Measurements from ENCODE around the gene ARAP2. TPM values are rescaled to one million over a fixed set of nuclear protein-coding genes. Genes with fewer than 3 reads are reported as not detected.

The ARAP2 gene, protein sequence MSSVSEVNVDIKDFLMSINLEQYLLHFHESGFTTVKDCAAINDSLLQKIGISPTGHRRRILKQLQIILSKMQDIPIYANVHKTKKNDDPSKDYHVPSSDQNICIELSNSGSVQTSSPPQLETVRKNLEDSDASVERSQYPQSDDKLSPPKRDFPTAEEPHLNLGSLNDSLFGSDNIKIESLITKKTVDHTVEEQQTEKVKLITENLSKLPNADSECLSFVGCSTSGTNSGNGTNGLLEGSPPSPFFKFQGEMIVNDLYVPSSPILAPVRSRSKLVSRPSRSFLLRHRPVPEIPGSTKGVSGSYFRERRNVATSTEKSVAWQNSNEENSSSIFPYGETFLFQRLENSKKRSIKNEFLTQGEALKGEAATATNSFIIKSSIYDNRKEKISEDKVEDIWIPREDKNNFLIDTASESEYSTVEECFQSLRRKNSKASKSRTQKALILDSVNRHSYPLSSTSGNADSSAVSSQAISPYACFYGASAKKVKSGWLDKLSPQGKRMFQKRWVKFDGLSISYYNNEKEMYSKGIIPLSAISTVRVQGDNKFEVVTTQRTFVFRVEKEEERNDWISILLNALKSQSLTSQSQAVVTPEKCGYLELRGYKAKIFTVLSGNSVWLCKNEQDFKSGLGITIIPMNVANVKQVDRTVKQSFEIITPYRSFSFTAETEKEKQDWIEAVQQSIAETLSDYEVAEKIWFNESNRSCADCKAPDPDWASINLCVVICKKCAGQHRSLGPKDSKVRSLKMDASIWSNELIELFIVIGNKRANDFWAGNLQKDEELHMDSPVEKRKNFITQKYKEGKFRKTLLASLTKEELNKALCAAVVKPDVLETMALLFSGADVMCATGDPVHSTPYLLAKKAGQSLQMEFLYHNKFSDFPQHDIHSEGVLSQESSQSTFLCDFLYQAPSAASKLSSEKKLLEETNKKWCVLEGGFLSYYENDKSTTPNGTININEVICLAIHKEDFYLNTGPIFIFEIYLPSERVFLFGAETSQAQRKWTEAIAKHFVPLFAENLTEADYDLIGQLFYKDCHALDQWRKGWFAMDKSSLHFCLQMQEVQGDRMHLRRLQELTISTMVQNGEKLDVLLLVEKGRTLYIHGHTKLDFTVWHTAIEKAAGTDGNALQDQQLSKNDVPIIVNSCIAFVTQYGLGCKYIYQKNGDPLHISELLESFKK (N-terminal part only)
- 1.2 and 1.6 TPM in 2 replicates for total RNA-seq

DNA sequence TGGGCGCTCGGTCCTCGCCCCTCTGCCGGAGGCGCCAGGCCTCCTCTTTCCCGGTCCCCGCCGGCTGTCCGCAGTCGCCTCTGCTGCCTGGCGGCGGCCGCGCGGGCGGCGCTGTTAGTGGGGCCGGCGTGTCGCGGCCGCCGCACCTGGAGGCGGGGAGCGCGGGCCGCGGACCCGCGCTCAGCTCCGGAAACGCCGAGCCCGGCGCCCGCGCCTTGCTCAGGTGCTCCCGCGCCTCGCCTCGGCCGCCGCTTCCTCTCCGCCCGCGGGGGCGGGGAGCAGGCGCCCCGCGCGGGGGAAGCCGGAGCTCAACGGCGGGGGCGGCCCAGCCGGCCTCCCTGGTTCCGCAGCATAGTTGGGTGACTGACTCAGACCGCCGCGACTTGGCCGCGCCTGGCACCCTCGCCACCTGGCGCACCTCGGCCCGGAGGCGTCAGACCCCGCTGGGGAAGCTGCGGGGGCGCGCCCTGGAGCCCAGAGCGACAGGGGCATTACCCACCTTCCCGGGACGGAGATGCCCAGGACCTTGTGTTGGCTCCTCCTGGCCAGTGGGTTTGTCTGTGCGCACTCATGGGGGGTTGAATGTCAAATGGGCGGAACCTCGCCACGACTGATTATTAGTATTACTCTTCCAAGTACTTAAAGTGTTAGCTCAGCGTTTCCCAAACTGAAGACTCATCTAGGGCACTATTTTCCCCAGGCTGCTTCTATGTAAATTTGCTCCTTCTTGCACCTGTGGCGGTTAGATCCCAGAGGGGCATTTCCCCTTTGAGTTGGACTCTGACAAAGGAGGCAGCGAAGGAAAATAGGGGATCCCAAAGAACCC is at the start of gene ARAP2:
TSS of gene ARAP2 (minus strand) at position 258 of the 826 bp plus-strand sequence. CDS start 15,028 bp downstream, outside the sequence.

DNA sequence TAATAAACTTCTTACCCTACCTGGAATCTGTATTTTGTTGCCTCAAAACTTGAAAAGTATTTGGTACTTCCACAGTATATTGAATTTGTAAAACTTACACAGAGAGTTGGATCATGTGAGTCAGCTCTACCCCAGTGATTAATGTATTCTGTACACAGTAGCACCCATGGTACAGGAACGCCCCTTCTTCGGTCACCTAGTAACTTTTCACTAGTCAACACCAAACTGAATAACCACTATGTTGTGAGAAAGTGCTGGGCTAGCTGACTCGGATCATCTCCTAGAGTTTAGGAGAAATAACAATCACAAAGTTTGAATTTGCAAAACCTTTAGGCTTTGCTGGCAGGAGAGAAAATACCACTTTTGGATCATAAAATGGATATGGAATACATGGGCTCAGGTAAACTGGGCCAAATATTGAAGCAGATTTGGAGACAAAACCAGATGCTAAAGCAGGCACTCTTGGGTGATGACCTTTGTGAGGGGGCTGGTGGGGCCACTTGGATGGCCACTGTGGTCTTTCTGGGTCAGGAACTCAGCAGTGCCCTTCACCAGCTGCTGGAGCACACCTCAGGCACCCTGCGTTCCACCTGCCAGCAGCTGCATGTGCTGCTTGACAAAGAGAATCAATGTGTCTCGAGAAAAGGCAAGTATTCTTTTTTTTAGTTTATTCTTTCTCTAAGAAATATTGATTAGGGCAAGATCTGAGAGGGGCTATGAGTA is 37.2 kb upstream of the ARAP2 start, which contains the start of gene DTHD1:
TSS of gene DTHD1 (plus strand) at position 233 of the 723 bp plus-strand sequence. CDS start at position 376, 143 bp downstream.

Other genes with a start within 250 kb of the ARAP2 start
- not detected in 2 replicates for gene DTHD1, start 37.1 kb upstream of the ARAP2 start, total RNA-seq